ENCODE data around the gene TAF9.
"Not testable (repeated sequence)": the region's sequence is repeated elsewhere in the genome, so short reads cannot be mapped to it uniquely, and the experiment has no call there.

Gene TAF9

DNA sequence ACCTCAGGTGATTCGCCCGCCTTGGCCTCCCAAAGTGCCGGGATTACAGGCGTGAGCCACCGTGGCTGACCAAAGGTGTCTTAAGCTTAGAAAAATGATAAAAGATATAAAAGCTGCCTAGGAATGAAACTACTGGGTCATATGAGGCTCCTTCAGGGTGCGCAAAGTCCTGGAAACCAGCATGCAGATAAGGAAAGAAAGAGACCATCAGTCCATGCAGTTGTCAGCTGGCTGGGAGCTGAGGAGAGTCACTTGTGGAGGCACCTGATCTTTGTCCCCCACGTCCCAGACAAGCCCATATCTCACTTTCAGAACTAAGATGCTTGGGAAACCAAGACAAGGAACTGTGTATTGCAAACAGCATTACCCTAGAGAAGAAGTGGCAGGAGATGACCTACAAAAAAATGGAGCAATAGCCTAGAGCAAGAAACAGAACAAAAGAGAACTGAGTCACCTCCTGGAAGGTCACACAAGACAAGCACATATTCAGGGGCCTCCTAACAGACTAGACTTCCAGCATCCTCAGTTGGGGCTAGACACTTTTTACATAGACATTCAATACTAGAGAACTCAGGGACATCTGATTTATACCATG is 33.9 kb downstream of the TAF9 start:
- DNase-seq (ENCODE audit: insufficient read length, low spot score) (no peak), FAIRE-seq (no peak)
- TF ChIP-seq, protein P1, sequence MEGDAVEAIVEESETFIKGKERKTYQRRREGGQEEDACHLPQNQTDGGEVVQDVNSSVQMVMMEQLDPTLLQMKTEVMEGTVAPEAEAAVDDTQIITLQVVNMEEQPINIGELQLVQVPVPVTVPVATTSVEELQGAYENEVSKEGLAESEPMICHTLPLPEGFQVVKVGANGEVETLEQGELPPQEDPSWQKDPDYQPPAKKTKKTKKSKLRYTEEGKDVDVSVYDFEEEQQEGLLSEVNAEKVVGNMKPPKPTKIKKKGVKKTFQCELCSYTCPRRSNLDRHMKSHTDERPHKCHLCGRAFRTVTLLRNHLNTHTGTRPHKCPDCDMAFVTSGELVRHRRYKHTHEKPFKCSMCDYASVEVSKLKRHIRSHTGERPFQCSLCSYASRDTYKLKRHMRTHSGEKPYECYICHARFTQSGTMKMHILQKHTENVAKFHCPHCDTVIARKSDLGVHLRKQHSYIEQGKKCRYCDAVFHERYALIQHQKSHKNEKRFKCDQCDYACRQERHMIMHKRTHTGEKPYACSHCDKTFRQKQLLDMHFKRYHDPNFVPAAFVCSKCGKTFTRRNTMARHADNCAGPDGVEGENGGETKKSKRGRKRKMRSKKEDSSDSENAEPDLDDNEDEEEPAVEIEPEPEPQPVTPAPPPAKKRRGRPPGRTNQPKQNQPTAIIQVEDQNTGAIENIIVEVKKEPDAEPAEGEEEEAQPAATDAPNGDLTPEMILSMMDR (IDR thresholded peaks at IDR 0.05; ENCODE audit: insufficient read depth, missing control alignments) = no peak

DNA sequence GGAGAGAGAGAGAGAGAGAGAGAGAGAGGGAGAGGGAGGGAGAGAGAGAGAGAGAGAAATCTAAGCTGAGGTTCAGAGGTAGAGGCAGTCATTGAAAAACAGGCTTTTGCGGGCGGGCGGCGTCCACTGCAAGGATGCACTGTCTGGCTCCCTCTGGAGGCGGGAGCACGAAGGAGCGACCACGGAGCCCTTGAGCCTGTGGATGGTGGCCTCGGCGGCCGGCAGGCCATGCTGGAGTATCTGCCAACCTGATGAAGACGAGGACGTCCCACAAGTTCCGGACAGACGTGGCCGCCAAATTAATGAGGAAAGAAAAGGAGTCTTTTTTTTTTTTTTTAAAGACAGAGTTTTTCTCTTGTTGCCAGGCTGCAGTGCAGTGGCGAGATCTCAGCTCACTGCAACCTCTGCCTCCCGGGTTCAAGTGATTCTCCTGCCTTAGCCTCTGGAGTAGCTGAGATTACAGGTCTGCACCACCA is 34.5 kb downstream of the TAF9 start:
- DNase-seq (ENCODE audit: insufficient read length, low spot score) (peak; percentile 50), FAIRE-seq (no peak)
- TF ChIP-seq, protein P1 (IDR thresholded peaks at IDR 0.05; ENCODE audit: insufficient read depth, missing control alignments) = peak; percentile 82

DNA sequence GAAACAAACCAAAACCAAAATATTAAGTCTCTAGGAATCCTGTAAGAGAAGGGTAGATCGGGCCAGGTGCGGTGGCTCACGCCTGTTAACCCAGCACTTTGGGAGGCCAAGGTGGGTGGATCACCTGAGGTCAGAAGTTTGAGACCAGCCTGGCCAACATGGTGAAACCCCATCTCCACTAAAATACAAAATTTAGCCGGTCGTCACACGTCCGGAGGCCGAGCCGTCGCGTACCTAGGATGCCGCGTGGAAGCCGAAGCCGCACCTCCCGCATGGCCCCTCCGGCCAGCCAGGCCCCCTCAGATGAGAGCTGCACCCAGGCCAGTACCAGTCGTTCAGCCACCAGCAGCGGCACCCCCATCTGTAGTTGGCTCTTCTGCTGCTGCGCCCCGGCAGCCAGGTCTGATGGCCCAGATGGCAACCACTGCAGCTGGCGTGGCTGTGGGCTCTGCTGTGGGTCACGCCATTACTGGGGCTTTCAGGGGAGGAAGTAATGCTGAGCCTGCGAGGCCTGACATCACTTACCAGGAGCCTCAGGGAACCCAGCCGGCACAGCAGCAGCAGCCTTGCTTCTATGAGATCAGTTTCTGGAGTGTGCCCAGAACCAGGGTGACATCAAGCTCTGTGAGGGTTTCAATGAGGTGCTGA is 35.5 kb downstream of the TAF9 start:
- DNase-seq (ENCODE audit: insufficient read length, low spot score); FAIRE-seq: not testable (repeated sequence)

DNA sequence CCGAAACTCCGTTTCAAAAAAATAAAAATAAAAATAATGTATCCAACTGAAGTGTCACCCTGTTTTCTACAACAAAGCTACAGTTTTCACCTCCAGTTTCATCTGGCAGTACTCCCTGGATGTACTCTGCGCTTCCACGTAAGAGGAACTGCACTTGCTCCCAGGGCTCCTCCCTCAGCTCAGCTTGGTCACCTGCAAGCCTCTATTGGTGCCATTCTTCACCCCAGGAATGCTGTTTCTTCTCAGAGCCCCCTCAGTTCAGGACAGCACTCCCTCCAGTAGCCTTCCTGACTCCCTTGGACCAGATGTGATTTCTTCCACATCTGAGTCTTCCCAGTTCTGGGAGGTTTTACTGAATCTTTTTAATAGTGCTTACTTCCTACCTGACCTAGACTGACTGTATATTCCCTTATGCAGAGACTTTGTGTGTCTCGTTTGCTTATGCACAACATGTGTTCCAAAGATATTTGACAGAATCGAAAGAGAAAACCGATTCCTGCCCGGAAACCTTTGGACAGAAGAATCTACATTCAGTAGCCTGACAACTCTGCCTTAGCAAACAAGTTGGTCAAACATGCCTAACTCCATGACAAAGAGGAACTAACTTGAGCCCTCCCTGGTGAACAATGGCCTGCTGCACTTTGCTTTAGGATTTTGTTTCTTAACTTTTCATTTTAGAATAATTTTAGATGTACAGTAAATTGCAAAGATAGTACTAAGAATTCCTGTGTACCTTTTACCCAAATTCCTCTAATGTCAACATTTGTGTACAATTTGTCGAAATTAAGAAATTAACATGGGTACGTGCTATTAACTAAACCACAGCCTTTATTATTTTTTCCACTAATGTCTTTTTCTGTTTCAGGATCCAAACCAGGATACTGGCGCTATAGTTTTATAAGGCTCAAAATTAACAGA is 37.5 kb downstream of the TAF9 start:
- FAIRE-seq (no peak), DNase-seq (ENCODE audit: insufficient read length, low spot score) (no peak)
- TF ChIP-seq, protein P1 (IDR thresholded peaks at IDR 0.05; ENCODE audit: insufficient read depth, missing control alignments) = no peak

DNA sequence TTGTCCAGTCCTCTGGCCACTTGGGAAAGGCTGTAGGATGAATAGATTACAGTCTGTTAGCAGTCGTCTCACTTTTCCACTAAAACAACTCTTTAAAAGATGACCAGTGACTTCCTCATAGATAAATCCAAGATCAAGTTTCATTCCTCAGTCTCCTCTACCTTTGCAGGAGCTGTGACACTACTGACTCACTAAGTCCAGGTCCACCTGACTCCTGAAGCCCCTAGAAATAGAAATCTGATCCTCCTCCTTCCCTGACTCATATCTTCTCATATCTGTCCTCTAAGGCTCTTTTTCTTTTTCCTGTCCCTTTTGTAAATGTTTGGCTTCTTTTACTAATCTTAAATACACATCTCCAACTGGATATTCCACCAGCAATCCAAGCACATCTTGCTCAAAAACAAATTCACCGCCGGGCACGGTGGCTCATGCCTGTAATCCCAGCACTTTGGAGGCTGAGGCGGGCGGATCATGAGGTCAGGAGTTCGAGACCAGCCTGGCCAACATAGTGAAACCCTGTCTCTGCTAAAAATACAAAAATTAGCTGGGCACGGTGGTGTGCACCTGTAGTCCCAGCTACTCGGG is 39.3 kb downstream of the TAF9 start:
- DNase-seq (ENCODE audit: insufficient read length, low spot score) = no peak
- FAIRE-seq = no peak
- TF ChIP-seq, protein P1 (IDR thresholded peaks at IDR 0.05; ENCODE audit: insufficient read depth, missing control alignments) = no peak

DNA sequence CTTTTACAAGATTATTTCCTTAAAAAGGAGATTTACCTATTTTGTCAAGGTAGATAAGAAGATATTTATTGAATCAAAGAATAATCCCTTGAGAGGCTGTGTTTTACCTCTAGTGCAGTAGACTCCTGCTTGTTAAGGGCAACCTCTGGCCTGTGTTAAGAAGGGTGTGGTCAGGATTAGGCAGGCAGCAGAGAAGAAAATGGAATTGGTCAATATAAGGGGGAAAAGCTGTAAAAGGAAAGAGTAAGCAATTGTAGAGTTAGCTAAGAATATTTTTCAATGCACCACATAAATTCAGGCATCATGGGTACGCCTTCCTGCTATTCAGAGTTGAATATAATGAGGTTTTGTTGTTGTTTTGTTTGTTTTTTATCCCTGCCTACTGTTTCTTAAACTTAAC is 43.0 kb downstream of the TAF9 start:
- DNase-seq (ENCODE audit: insufficient read length, low spot score) (no peak), FAIRE-seq (no peak)
- TF ChIP-seq, protein P1 (IDR thresholded peaks at IDR 0.05; ENCODE audit: insufficient read depth, missing control alignments) = no peak

DNA sequence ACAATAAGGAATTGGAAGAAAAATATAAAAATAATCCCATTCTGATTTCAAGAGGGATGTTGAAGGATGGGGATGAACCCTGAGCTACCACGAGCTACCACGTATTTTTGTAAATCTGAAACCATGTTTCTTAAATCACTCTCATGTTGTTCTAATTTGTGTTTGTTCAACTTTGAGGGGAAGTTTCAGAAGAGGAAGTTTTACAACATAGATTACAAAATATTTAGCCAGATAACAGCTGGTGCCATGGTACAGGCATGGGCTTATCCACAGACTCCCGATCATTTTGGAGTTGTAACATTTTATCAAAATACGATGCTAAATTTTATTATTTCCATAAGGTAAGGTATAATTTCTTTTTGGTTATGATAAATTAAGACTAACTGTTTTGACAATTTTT is 51.9 kb downstream of the TAF9 start:
- TF ChIP-seq, protein P1 (IDR thresholded peaks at IDR 0.05; ENCODE audit: insufficient read depth, missing control alignments) = no peak
- FAIRE-seq = no peak
- no peak for DNase-seq (ENCODE audit: insufficient read length, low spot score)
